ENCODE data around the gene DCLK1. TPM values are rescaled to one million over a fixed set of nuclear protein-coding genes. Genes with fewer than 3 reads are reported as not detected.

Gene DCLK1
- total RNA-seq, 2 donors from 2014 or later: not detected

DNA sequence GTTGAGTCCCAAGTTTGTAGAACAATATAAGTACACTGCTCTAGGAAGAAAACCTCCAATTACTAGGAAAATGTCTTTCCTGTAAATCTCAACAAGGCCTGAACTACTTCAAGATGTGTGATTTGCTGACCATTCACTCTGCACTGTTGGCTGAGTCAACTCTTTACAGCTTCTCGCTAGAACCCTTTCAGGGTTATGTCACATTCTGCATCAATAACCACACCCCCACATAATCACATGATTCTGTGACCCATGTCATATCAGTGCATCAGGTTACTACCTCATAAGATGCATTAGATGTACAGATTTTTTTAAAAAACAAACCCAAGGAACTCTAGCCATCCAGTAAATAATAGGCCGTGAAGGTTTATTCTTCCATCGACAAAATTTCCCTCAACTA, 16.1 kb upstream of the DCLK1 start:
- DNase-seq: no peak
- Mint-ChIP-seq H3K4me1 (no peaks in the 10 kb centered on the region), H3K4me3 (no peak overlapping the region), H3K36me3 (ENCODE audit: low read depth) (no peaks in the 10 kb centered on the region), H3K27ac (no peak overlapping the region), H3K27me3 (no peaks in the 10 kb centered on the region)
- ATAC-seq: no peak
- no peaks in the 10 kb centered on the region for H3K9me3 ChIP-seq (ENCODE audit: control insufficient read depth, low read length, poor library complexity, severe bottlenecking)

DNA sequence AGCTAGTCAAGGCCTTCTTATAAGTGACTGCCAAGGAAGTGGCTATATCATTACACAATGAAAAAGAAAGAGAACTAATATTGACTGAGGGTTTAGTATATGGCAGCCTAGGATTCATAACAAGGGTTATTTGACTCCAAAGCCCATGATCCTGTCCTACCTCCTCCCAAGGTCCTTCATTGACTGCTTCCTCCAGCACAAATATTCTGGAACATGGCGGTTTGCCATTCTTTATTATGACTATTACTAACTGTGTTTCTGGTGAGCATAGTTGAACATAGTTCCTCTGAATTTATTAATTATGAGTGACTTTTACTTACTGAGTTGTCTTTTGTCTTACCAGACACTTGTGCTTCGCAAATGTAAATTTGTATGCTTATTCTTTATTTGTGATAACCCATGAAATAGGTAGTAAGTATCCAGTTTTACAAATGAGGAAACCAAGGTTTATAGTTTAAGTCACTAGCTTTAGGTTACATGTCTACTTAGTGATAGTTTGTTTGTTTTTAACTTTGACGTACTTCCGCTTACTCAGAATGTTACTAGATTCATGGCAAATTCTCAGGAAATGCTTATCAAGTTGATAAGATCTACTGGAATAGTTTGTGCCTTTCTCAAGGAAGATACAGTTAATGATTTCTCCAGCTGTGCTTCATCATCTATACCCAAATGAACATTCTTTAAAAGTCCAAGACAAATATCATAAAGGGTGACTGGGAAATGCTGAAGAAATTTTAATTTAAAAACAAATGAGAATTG, 15.5 kb upstream of the DCLK1 start:
- no peaks in the 10 kb centered on the region for H3K27me3 Mint-ChIP-seq
- no peaks in the 10 kb centered on the region for H3K4me1 Mint-ChIP-seq
- no peak for ATAC-seq
- no peaks in the 10 kb centered on the region for H3K9me3 ChIP-seq (ENCODE audit: control insufficient read depth, low read length, poor library complexity, severe bottlenecking)
- H3K4me3 Mint-ChIP-seq: no peak overlapping the region
- H3K36me3 Mint-ChIP-seq (ENCODE audit: low read depth): no peaks in the 10 kb centered on the region
- no peak overlapping the region for H3K27ac Mint-ChIP-seq
- no peak for DNase-seq

DNA sequence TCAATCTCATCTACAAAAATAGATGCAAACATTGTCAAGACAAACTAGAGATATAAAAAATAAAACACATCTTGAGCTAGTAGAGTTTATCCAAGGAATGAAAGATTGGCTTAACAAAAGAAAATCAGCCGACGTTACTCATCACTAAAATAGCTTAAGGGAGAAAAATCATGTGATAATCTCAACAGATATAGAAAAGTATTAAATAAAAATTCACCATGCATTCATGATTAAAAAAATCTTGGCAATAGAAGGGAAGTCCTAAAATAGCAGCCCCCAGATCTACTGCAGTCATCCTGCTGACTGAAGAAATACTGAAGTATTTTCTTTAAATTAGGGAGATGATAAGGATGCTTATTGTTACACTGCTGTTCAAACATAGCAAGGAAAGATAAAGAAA, 12.6 kb upstream of the DCLK1 start:
- Mint-ChIP-seq H3K4me3 (no peak overlapping the region), H3K27me3 (no peaks in the 10 kb centered on the region), H3K4me1 (no peaks in the 10 kb centered on the region), H3K36me3 (ENCODE audit: low read depth) (no peaks in the 10 kb centered on the region), H3K27ac (no peak overlapping the region)
- DNase-seq: no peak
- no peaks in the 10 kb centered on the region for H3K9me3 ChIP-seq (ENCODE audit: control insufficient read depth, low read length, poor library complexity, severe bottlenecking)
- ATAC-seq: no peak

DNA sequence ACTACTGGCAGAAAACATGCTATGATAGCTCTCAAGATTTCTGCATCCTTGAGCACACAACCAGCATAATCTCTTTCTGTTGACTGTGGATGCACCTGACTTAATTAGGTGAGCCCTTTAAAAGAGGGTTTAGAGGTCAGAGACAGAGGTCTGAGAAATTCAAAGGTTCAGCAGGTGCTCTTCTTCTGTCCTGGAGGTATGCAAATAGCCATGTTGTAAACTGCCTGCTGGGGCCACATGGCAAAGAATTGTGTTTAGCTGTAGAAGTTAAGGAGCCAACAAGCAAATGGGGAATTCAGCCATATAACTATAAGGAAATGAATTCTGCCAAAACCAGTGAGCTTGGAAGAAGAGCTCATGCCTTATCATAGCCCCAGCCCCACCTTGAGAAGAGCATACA, 11.6 kb upstream of the DCLK1 start:
- Mint-ChIP-seq H3K4me1 (no peaks in the 10 kb centered on the region), H3K4me3 (no peak overlapping the region), H3K36me3 (ENCODE audit: low read depth) (no peaks in the 10 kb centered on the region), H3K27me3 (no peaks in the 10 kb centered on the region), H3K27ac (no peak overlapping the region)
- no peak for DNase-seq
- ATAC-seq: no peak
- H3K9me3 ChIP-seq (ENCODE audit: control insufficient read depth, low read length, poor library complexity, severe bottlenecking): no peaks in the 10 kb centered on the region

DNA sequence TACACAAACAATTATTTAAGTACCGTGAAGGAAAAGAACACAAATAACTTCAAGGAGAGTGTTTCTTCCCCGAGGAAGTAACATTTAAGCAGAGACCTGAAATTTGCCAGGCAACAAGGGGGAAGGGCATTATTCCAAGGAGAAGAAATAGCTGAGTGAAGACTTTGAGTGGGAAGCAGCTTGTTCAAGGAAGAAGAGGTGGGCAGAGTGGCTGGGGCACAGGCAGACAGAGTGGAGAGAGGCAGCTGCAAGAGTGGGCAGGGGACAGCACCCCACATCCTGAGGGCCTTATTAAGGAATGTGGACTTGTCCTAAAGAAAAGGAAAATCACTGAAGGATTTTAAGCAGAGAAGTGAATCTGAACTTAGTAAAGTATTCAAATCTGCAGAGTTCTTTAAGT, 4.7 kb upstream of the DCLK1 start:
- Mint-ChIP-seq H3K4me1 (no peaks in the 10 kb centered on the region), H3K27me3 (peaks cover 34% of the 10 kb centered on the region), H3K27ac (no peak overlapping the region), H3K4me3 (no peak overlapping the region), H3K36me3 (ENCODE audit: low read depth) (no peaks in the 10 kb centered on the region)
- DNase-seq (no peak), ATAC-seq (no peak)
- no peaks in the 10 kb centered on the region for H3K9me3 ChIP-seq (ENCODE audit: control insufficient read depth, low read length, poor library complexity, severe bottlenecking)

DNA sequence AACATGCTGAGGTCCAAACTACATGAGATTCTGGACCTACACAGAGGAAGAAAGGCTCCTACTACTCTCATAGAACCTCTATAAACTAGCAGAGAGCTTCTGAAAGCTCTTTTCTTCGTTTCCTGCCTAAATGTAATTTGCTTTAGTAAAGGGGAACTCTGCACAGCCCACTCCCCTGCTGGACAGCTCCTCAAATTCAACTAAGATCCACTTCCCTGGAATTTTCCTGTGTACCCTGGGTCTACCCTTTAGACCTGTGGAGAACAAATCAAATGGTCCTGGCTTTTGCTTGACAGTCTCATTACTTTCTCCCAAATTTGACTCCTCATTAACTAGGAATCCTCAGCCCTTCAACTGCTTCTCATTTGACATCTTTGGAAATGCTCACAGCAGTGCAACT, 3.5 kb upstream of the DCLK1 start:
- no peak for ATAC-seq
- H3K9me3 ChIP-seq (ENCODE audit: control insufficient read depth, low read length, poor library complexity, severe bottlenecking): no peaks in the 10 kb centered on the region
- Mint-ChIP-seq H3K36me3 (ENCODE audit: low read depth) (no peaks in the 10 kb centered on the region), H3K27me3 (peaks cover 44% of the 10 kb centered on the region), H3K27ac (no peak overlapping the region), H3K4me1 (peaks cover 3% of the 10 kb centered on the region), H3K4me3 (no peak overlapping the region)
- DNase-seq: no peak

DNA sequence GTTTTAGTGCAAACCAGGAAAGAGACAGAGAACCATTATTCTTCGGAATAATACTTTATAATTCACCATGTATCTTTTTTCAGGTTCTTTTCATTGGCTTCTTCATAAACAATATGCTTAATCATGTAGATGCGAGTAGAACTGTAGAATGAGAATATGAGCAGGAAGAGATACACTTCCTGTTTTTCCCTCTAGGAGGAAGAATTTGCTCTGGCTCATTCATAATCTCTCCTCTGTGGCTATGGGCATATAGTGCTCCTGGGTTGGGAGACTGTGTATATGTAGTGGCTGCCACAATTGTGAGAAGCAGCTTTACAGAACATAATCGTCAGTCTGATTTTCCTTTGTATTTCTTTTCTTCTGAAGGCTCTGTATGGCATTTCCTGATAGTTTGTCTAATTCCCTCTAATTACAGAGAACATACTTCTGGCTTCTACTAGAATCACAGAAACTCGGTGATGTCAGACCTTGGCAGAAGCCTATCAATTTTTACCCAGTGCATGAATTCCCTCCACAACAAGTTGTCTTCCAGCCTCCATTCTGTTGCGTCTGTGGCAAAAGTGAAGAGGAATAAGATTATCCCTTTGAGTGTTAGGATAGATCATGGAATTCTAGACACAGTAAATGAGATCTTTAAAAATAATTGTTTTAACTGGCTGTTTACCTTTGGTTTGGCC, 2.9 kb upstream of the DCLK1 start:
- H3K4me3 Mint-ChIP-seq: no peak overlapping the region
- peaks cover 44% of the 10 kb centered on the region for H3K27me3 Mint-ChIP-seq

DNA sequence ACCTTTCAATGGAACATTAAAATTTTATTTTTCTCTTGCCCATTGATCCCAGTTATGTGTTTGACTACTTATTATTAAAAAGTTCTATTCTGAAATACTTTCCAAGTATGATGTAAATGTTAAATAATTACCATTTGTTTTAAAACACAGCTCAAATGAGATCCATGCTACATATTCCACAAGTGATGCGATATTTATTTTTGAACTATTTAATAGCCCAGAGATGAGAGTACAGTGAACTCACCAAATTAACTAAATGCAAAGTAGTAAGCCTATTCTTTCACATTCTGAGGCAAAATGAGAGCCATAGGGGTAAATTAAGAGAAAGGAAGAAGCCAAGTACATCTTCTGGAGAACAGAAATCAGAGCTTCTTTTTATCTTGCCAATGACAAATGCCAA, 1.2 kb upstream of the DCLK1 start:
- H3K4me1 Mint-ChIP-seq: peaks cover 3% of the 10 kb centered on the region
- H3K27ac Mint-ChIP-seq: no peak overlapping the region
- DNase-seq (no peak), ATAC-seq (no peak)
- H3K9me3 ChIP-seq (ENCODE audit: control insufficient read depth, low read length, poor library complexity, severe bottlenecking): no peaks in the 10 kb centered on the region
- H3K27me3 Mint-ChIP-seq: peaks cover 44% of the 10 kb centered on the region
- H3K36me3 Mint-ChIP-seq (ENCODE audit: low read depth): no peaks in the 10 kb centered on the region
- H3K4me3 Mint-ChIP-seq: no peak overlapping the region

More for the DNA sequence above, 2.9 kb upstream of the DCLK1 start:
- ATAC-seq (no peak), DNase-seq (no peak)
- peaks cover 3% of the 10 kb centered on the region for H3K4me1 Mint-ChIP-seq
- H3K36me3 Mint-ChIP-seq (ENCODE audit: low read depth): no peaks in the 10 kb centered on the region
- no peaks in the 10 kb centered on the region for H3K9me3 ChIP-seq (ENCODE audit: control insufficient read depth, low read length, poor library complexity, severe bottlenecking)
- no peak overlapping the region for H3K27ac Mint-ChIP-seq

DNA sequence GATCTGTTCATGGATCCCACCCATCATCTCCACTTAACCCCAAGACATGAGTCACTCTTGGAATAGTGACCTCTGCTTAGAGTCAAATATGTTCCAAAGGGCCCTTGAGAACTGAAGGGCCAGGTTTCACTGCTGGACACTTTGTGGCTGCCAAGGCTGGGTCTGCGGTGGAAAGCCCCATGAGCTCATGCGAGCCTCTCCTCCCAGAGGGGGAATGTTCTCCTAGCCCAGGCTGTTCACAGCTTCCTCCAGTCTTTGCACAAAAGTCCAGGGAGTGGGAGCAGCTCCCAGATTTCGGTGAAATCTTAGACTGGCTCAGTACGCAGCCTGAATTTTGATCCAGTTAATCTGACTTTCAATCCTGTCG, 732 bp upstream of the DCLK1 start:
- no peaks in the 10 kb centered on the region for H3K9me3 ChIP-seq (ENCODE audit: control insufficient read depth, low read length, poor library complexity, severe bottlenecking)
- peaks cover 44% of the 10 kb centered on the region for H3K27me3 Mint-ChIP-seq
- H3K4me1 Mint-ChIP-seq: peaks cover 3% of the 10 kb centered on the region
- H3K36me3 Mint-ChIP-seq (ENCODE audit: low read depth): no peaks in the 10 kb centered on the region
- ATAC-seq (no peak), DNase-seq (no peak)
- H3K4me3 Mint-ChIP-seq: no peak overlapping the region
- H3K27ac Mint-ChIP-seq: no peak overlapping the region

DNA sequence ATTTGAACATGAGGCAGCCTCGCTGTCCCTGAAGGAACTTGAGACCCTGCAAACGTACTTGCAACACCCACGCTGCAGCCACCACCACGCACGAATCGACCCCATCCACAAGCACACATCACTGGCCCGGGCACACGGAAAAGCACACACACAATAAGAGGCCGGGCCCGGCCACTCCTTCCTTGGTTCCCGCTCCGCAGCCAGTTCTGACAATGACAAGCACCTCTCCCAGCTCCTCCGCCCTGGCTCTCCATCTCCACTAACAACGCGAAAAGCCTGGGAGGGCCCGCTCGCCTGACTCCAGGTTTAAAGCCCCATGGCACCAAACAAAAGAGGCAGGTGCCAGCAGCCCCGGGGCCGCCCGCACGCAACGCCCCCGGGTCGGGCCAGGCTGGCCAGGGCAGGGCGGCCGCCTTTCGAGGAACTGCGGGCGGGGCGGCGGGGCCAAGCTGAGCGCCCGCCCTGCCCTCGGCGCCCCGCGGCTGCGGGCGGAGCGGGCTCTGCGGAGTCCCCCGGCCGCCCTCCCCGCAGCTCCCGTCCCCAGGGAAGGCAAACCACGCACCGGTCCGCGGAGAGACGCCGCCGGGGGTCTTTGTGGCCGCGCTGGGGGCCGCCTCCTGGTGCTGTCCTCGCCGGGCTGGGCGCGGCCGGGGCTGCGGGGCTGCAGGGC, 495 bp downstream of the DCLK1 start:
- Mint-ChIP-seq H3K36me3 (ENCODE audit: low read depth) (no peaks in the 10 kb centered on the region), H3K4me3 (no peak overlapping the region), H3K4me1 (peaks cover 3% of the 10 kb centered on the region), H3K27me3 (peaks cover 42% of the 10 kb centered on the region), H3K27ac (no peak overlapping the region)
- DNase-seq: no peak
- no peak for ATAC-seq
- H3K9me3 ChIP-seq (ENCODE audit: control insufficient read depth, low read length, poor library complexity, severe bottlenecking): no peaks in the 10 kb centered on the region

DNA sequence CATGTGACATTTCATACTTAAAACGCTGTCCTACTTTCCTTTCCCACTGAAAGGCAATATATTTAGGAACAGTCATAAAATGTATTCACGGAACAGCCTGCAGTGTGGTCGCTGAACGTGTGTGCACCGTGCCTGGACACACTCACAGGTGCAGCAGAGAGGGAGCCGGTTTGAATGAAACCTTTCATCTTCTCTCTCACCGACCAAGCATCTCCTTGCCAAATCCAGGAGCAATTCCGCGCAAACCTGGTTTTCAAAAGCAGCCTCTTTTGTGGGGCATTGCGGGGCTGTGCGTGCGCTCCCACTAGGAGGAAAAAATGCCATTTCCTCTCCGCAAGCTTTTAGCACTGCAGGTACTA, 1.0 kb downstream of the DCLK1 start:
- Mint-ChIP-seq H3K27me3 (peaks cover 38% of the 10 kb centered on the region), H3K27ac (no peak overlapping the region)
- ATAC-seq: no peak

DNA sequence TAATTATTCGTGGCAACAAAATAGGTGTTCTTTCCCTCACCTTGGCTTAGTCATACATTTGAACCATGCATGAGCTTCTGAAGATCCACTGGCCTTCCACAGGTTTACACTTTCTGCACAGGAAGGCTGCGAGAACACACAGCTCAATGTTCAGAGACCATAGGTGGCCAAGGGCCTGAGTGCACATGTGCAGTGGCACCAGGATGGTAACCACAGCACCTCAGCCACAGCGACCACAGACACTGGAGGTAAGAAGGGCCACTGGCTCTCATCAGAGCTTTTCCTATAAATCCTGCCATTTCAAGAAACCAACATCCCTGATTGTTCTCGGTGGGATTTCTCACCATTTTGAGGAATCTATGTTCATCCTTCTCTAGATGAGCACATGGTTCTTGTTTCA, 1.6 kb downstream of the DCLK1 start:
- Mint-ChIP-seq H3K36me3 (ENCODE audit: low read depth) (no peaks in the 10 kb centered on the region), H3K4me1 (peaks cover 3% of the 10 kb centered on the region), H3K27me3 (peaks cover 34% of the 10 kb centered on the region), H3K27ac (no peak overlapping the region), H3K4me3 (no peak overlapping the region)
- H3K9me3 ChIP-seq (ENCODE audit: control insufficient read depth, low read length, poor library complexity, severe bottlenecking): no peaks in the 10 kb centered on the region
- ATAC-seq (no peak), DNase-seq (no peak)

More for the DNA sequence above, 1.0 kb downstream of the DCLK1 start:
- no peaks in the 10 kb centered on the region for H3K9me3 ChIP-seq (ENCODE audit: control insufficient read depth, low read length, poor library complexity, severe bottlenecking)
- Mint-ChIP-seq H3K36me3 (ENCODE audit: low read depth) (no peaks in the 10 kb centered on the region), H3K4me1 (peaks cover 3% of the 10 kb centered on the region), H3K4me3 (no peak overlapping the region)
- no peak for DNase-seq

DNA sequence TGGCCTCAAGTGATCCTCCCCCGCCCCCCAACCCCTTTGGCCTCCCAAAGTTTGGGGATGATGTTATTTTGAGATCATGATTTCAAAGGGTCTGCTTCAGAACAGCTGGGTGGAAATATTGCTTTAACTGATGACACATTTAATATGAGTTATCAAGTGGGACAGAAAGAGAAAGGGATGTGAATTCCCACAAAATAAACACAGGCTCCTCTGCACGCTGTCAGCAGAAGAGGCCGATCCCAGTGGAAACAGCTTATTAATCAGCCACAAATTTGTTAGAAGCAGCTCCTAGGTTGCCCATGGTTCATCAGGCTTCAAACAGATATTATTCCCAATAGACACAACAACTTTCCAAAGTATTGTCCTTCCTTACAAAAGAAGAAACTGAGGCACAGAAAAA, 4.7 kb downstream of the DCLK1 start:
- H3K4me1 Mint-ChIP-seq: peaks cover 3% of the 10 kb centered on the region
- DNase-seq: no peak
- peaks cover 12% of the 10 kb centered on the region for H3K27me3 Mint-ChIP-seq
- H3K27ac Mint-ChIP-seq: no peak overlapping the region
- no peaks in the 10 kb centered on the region for H3K36me3 Mint-ChIP-seq (ENCODE audit: low read depth)
- no peak for ATAC-seq
- no peak overlapping the region for H3K4me3 Mint-ChIP-seq
- H3K9me3 ChIP-seq (ENCODE audit: control insufficient read depth, low read length, poor library complexity, severe bottlenecking): no peaks in the 10 kb centered on the region

DNA sequence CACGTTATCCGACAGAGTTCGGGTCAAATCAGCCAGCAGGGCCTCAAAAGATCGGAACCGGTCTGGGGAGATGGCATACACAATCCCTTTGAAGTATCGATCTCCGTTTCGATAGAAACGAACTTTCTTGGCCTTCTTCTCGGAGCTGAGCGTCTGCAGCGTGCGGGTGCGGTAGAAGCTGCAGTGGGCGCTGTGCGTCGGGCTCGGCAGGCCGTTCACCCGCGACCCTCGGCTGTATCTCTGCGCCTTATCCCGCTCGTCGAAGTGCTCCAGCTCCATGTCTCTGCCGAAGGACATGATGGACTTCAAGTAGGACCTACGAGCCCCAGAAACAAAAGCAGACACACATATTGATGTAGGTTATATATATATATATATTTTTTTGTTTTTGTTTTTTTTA, 5.3 kb downstream of the DCLK1 start:
- no peaks in the 10 kb centered on the region for H3K9me3 ChIP-seq (ENCODE audit: control insufficient read depth, low read length, poor library complexity, severe bottlenecking)
- peaks cover 3% of the 10 kb centered on the region for H3K4me1 Mint-ChIP-seq
- H3K27ac Mint-ChIP-seq: no peak overlapping the region
- H3K36me3 Mint-ChIP-seq (ENCODE audit: low read depth): no peaks in the 10 kb centered on the region
- peaks cover 10% of the 10 kb centered on the region for H3K27me3 Mint-ChIP-seq
- H3K4me3 Mint-ChIP-seq: no peak overlapping the region
- DNase-seq (no peak), ATAC-seq (no peak)

Measured in T-helper 17 cell (primary cell).